ENCODE results near the gene DHX8.
"Not testable (repeated sequence)": the region's sequence is repeated elsewhere in the genome, so short reads cannot be mapped to it uniquely, and the experiment has no call there.

Gene DHX8

GRCh38 chr17:43462569-43462968 is 21.2 kb upstream of the DHX8 start:
- DNase-seq, result not testable (repeated sequence)

- no peak for DNase-seq
These were observed 20.5 kb upstream of the DHX8 start for GRCh38 chr17:43463241-43463640.

DNA sequence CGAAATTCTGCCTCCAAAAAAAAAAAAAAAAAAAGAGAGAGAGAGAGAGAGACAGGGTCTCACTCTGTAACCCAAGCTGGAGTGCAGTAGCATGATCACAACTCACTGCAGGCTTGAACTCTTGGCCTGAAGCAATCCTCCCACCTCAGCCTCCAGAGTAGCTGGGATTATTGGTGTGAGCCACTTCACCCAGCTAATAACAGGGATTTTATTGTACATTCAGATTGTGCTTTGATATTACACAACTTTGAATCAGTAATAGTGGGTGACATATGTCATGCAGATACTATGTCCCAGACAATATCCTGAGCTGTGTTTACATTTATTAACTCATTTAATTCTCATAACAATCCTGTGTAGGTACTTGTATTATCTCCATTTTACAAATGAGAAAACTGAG is 19.7 kb upstream of the DHX8 start:
- no peak for DNase-seq

- no peak for DNase-seq
These were observed 18.7 kb upstream of the DHX8 start for GRCh38 chr17:43465049-43465448.

DNA sequence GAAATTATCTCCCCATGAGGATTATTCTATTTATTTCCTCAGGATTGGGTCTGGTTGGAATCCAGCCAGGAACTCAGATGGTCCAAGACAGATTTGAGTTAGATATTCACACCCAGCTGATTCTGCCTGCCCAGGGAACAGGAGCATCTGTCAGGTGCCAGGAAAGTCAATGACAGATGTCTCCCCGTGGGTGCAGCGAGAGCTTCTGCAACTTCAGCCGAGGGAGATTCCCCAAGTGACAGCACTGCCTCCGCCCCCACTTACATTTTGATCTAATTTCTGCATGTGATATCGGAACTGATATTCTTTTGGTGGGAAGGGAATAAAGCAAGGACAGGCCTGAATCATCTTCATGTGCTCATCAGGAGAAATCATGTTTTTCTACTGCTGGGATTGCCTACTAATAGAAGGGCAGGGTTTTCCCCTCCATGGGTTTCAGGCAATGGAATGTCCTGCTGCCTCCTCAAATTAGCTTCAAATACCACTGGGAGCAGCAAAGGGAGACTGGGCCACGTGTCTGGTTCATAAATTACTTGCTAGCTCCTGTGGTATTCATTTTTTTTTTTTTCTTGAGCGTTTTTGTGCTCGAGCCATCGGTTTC is 15.7 kb upstream of the DHX8 start:
- DNase-seq, result no peak

- no peak for DNase-seq
These were observed 15.1 kb upstream of the DHX8 start for GRCh38 chr17:43468691-43469139.

DNA sequence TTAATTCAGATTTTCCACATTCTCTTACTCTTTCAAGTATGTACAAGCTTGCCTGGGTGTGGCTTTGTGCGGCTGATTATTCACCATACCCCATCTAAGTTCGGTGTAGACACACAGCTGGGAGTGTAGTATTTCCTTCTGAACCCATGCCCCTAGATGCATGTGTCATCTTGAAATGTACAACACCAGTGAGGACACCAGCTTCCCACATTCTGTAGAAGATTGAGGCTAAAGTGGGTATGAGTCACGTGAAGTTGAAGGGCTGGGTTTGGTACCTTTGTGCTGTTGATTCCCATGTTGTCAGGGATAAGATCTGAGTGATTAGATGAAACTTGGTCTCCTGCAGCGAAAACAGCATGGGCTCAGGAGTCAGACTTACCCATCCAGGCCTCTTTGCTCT is 14.6 kb upstream of the DHX8 start:
- no peak for DNase-seq

DNA sequence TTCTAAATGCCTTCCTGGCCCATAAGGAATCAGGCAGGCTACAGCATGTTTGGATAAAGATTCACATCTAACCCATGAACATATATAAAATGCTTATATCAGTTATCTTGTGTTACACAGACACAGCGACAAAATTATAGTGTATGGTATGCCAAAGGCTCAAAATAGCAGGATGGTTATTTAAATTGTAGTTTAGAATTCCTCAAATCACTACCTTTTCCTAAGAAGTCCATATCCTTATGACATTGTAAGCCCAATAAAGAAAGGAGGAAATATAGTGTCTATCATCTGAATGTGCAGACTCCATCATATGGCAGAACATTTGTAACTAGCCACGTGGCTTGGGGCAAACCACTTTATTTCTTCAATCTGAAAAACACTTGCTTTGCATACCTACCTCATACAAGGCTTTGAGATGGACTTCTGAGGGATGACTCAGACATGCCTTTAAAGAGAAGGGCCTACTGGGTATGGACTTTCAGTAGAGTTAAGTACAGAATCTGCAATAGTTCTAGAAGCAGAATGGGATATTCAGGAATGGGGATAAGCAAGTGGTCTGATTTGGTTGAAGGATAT is 12.1 kb upstream of the DHX8 start:
- no peak for DNase-seq

DNA sequence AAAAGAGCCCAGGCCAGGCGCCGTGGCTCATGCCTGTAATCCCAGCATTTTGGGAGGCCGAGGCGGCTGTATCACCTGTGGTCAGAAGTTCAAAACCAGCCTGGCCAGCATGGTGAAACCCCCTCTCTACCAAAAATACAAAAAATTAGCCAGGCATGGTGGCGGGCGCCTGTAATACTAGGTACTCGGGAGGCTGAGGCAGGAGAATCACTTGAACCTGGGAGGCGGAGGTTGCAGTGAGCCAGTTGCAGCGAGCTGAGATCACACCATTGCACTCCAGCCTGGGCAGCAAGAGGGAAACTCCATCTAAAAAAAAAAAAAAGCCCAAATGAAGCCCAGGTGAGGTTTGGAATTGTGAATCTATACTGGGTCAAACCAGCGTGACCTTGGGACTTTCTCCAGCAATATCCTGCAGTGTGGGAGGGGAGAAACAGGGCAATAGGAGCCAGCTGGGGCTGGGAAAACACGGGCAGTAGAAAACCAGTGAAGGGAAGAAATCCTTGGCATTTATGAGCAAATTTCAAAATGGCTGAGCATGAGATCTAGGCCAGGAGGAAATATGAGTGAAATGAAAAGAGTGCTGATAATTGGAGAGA is 8.2 kb upstream of the DHX8 start:
- no peak for DNase-seq

GRCh38 chr17:43476306-43476705 is 7.5 kb upstream of the DHX8 start:
- not testable (repeated sequence) for DNase-seq

DNA sequence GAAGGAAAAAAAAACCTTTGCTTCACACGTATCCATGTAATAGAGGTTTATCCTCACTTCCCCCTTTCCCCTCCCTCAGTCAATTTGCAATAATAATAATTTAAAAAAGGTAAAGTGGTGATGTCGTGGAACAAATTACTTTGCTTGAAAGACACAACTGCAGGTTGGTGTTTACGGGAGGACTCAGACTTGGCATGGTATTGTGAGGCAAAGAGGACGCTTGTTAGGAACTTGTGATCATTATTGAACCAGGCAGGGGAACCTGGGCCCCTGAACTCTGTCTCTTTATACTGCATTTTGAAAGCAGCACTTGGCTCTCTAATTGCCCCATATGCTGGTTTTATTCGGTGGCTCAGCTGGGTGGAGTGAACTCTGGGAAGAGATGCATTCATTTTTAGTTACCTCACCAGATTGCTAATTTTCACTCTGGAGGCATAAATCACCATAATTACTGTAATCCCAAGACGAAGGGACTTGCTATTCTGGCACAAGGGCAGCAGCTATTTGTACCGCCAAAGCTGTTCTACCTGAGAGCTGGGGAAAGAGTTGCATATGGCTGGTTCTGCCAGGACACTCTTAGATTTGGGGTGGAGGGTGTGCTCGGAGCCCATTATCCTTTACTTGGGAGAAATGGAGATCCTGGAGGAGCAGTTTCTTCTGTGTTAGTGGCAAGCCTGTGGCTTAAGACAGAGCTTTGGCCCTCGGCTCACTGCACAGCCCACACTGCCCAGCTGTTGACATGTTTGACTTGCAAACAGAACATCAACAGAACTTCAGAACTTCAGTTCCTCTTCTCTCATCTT is 5.7 kb upstream of the DHX8 start:
- DNase-seq, result no peak

- DNase-seq, result no peak
These were observed 3.8 kb upstream of the DHX8 start for GRCh38 chr17:43479948-43480347.

DNA sequence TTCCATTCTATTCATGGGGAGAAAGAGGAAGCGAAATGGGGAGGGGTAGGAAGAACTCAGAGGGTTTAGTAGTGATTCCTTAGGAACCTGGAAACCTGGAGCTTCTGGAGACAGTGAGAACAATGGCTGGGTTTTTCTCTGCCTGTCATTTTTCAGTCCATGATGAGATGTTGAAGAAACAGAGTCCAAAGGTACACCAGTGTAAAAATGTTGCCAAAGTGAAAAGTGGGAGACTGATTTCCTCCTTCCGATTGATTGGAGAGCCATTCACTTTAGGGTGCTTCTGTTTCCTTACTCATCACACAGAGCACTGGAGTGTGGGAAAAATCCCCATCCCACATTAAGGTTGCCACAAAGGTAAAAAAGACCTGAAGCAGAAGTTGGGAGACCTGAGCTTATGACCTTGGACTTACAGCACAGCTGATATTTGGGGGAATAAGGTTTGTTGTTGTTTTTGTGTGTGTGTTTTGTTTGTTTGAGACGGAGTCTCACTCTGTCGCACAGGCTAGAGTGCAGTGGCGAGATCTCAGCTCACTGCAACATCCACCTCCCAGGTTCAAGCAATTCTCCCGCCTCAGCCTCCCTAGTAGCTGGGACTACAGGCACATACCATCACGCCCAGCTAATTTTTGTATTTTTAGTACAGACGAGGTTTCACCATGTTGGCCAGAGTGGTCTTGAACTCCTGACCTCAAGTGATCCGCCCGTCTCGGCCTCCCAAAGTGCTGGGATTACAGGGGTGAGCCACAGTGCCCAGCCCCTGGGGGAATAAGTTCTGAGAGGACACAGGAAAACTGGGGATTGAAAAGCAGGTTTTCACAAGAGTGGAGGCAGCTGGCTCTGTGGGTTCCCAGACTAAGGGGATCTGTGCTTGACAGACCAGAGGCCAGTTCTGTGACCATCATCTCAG is 1.4 kb upstream of the DHX8 start:
- DNase-seq, result no peak

DNA sequence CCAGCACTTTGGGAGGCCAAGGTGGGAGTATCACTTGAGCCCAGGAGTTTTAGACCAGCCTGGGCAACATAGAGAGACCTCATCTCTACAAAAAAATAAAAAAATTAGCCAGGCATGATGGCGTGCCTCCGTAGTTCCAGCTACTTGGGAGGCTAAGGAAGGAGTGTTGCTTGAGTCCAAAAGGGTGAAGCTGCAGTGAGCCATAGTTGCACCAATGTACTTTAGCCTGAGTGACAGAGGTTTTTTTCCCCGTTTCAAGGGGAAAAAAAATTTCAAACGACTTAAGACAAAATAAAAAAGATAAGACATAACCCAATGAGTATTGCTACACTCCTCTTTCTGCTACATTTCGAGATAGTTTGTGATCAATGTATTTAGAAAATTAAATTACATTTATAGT is 6.8 kb downstream of the DHX8 start:
- no peak for DNase-seq

DNA sequence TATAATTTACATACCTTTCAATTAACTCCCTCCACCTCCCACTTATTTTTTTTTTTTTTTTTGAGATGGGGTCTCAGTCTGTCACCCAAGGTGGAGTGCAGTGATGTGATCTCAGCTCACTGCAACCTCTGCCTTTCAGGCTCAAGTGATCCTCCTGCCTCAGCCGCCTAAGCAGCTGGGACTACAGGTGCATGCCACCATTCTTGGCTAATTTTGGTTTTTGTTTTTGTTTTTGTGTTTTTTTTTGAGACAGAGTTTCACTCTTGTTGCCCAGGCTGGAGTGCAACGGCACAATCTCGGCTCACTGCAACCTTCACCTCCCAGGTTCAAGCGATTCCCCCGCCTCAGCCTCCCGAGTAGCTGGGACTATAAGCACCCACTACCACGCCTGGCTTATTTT is 25.7 kb downstream of the DHX8 start:
- not testable (repeated sequence) for DNase-seq

DNA sequence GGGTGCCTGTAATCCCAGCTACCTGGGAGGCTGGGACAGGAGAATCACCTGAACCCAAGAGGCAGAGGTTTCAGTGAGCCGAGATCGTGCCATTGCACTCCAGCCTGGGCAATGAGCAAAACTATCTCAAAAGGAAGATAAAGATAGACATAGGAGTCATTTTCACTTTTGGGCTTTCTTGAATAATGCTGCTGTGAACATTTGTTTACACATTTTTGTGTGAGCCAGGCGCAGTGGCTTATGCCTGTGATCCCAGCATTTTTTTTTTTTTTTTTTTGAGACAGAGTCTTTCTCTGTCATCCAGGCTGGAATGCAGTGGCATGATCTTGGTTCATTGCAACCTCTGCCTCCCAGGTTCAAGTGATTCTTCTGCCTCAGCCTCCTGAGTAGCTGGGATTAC is 27.4 kb downstream of the DHX8 start:
- DNase-seq, result not testable (repeated sequence)

DNA sequence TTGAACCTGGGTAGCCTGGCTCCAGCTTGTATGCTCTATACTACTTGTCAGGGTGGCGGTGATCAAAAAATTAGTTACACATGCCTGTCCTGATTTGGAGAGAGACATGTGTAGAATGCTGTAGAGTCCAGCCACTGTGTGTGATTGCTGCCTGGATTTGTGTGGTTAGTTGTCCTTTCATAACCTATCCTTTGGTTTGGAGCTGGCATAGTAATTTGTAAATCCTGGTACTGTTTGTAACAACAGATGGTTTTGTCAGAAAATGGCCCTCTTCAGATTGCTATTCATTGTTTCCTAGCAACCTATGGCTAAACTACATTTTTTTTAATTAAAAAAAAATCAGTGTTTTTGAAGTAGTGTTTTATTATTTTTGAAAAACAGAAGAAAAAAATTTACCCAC is 31.9 kb downstream of the DHX8 start:
- peak; percentile 25 for DNase-seq

DNA sequence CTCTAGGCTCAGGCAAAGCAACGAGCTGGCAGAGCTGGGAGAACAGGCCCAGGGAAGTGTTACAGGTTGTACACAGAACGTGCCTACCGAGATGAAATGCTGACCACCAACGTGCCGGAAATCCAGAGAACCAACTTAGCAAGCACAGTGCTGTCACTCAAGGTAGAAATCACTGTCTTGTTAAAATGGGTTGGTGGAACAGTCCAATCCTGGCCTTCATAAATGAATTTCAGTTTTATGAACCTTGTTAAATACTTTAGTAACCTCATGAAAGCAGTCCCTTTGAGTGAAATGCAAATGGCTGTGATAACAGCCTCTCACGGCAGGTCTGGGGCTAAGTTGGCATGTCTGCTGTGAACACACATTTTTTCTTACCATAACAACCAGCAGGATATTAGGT is 33.4 kb downstream of the DHX8 start:
- no peak for DNase-seq

GRCh38 chr17:43517615-43518386 is 34.0 kb downstream of the DHX8 start:
- no peak for DNase-seq

- no peak for DNase-seq
These were observed 37.6 kb downstream of the DHX8 start for GRCh38 chr17:43521389-43521788.

- DNase-seq, result no peak
These were observed 41.3 kb downstream of the DHX8 start for GRCh38 chr17:43524945-43525575.
